ENCODE data around the gene CD79B.
"Not testable (repeated sequence)": the region's sequence is repeated elsewhere in the genome, so short reads cannot be mapped to it uniquely, and the experiment has no call there.

Gene CD79B

GRCh38 chr17:63930951-63931575, 1.1 kb downstream of the CD79B start:
- DNase-seq: peak; percentile 68 to 74

DNA sequence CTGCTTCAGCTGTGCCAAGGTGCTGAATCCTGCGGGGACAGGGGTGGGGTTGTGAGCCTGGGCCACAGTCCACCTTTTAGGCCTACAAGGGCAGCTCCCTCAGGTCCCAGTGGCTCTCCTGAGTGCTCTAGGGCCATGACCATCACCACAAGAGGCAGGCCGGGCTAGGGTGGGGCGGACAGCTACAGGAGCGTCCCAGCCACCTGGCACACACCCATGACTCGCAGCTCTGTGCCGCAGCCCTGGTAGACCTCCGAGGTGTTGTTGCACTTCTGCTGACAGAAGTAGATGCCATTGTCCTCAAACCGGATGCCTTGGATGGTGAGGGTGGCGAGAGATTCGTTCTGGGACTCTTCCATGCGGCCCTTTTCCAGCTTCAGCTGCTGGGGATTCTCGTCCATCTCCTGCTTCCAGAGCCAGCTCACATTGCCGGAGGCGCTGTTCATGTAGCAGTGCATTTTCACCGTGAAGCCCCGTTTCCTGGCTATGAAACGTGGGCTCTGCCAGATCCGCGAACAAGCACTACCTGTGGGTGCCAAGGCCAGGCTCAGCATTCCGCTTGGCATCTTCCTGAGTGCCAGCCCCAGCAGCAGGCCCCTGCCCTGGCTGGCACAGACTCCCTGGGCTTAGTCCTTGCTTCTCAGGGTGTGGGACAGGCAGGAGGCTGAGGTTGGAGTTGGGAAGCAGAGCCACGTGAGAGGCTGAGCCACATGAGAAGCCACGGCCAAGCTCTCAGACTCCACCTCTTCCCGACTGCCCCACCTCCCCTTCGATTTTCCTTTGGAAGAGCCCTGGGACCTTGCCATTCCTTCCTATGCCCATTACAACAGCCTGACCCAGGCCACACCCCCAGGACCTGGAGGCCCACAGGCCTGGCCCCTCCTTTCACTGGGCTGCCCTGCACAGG, 2.0 kb downstream of the CD79B start:
- no peak for DNase-seq

DNA sequence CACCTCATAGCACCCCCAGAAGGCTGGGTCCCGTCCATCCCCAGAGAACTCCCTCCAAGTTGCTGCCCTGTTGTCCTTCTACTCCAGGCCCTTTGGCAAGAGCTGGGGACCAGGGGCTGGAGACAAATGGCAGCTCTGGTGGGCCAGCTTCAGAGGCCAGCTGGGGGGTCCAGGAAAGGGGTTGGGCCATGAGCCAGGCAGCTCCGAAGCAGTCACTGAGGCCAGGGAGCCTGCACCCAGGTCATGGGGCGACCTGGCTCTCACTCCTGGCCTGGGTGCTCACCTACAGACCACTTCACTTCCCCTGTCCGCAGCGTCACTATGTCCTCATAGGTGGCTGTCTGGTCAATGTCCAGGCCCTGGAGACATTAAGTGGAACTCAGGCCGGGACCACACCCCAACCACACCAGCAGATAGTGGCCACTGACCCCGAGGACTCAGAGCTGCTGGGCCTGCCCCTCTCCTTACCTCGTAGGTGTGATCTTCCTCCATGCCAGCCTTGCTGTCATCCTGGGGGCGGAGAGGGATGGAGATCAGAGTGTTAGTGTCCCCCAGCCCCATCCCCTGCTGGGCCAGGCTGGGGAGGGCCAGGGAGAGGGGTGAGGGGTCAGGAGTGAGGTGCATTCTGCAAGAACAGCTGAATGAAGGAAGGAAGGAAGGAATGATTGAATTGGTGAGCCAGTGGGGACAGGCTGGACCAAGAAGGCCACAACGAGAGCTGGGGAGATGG, 3.0 kb downstream of the CD79B start:
- DNase-seq: no peak

DNA sequence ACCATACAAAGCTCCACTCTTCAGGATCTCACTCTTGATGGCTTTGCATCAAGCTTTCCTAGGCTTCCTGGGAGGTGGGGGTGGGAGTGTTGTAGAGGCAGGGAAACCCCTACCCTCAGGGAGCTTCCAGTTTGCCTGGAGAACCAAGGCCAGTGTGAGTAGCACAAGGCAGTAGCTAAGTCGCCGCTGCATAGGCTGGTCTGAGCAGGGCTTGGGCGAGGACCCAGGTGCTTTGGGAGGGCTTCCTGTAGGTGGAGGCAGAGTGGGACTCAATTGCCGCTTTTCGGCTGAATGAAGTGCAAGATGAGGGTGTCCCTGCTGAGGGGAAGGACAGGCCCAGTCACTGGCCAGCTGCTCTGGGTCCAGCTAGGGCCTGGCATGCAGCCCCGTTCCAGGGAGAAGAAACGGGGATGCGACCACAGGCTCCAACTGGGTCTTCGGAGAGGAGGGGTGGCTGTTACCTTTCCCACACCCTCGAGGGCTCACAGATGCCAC, 3.9 kb downstream of the CD79B start:
- DNase-seq: no peak

DNA sequence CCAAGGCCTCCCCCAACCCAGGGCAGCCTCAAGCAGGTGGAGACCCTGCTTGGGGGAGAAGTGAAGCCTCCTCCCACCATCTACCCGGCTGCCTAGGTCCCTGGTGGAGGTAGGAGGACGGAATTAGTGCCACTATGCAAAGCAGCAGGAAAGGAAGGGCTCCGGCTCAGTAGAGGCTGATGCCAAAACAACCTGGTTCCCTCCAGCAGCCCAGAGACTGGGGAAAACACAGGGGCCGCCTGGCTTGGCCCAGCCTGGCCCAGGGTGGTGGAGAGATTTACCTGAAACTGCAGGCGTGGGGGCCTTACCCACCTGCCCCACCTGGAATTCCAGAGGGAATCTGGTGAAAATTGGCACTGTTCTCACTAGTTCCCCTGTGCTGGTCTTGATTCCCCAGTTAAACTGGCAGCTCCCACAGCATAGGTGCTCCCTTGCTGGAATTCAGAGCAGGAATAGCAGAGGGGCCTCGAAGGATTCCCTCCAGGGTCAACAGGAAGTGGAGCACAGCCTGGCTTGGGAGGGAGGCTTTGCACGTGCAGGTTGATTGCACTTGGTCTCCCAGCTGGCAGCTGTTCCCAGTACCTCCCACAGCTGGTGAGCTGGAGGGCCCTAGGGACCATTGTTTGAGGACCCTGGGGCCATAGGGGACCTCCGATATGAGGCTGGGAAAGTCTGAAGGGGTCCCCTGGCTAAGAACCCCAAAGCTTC, 4.5 kb downstream of the CD79B start:
- no peak for DNase-seq

- DNase-seq: no peak
Measured at GRCh38 chr17:63926164-63926563, 6.0 kb downstream of the CD79B start.

GRCh38 chr17:63925615-63926014, 6.5 kb downstream of the CD79B start:
- DNase-seq: peak in 1 of 2 donors; percentile 59

GRCh38 chr17:63922402-63922801, 9.7 kb downstream of the CD79B start:
- DNase-seq: peak in 1 of 2 donors; percentile 22

DNA sequence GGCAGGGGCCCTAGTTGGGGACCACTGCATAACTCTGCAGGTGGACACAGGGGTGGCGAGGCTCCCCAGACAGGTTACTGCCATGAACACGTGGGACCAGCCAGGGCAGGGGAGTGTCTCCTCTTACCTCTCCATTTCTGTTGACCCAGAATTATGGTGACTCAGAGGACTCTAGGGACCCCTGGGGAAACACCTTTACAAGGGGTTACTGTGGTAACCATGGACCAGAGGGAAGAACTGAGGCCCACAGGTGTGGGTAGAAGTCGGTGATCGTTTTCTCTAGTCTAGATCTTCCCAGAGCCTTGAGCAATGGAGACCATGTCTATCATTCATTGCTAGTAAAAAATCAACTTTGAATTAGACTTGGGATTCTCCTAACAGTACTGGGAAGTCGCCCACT, 11.4 kb downstream of the CD79B start:
- DNase-seq: not testable (repeated sequence)

- not testable (repeated sequence) for DNase-seq
Measured at GRCh38 chr17:63920050-63920449, 12.1 kb downstream of the CD79B start.

GRCh38 chr17:63919311-63919723, 12.8 kb downstream of the CD79B start:
- peak; percentile 81 to 86 for DNase-seq

- not testable (repeated sequence) for DNase-seq
Measured at GRCh38 chr17:63918789-63919305, 13.3 kb downstream of the CD79B start, which contains the start of gene GH1. Gene GH1, minus strand, starts transcription at chr17:63918839. Its CDS starts 63 bp downstream, at chr17:63918776.

- DNase-seq: no peak
Measured at GRCh38 chr17:63918305-63918704, 13.8 kb downstream of the CD79B start.

- no peak for DNase-seq
Measured at GRCh38 chr17:63917646-63918045, 14.5 kb downstream of the CD79B start.

DNA sequence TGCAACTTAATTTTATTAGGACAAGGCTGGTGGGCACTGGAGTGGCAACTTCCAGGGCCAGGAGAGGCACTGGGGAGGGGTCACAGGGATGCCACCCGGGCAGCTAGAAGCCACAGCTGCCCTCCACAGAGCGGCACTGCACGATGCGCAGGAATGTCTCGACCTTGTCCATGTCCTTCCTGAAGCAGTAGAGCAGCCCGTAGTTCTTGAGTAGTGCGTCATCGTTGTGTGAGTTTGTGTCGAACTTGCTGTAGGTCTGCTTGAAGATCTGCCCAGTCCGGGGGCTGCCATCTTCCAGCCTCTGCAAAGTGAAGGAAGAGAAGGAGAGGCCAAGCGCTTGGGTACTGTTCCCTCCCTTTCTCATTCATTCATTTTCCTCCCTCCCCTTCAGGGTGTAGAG, 14.9 kb downstream of the CD79B start:
- DNase-seq: not testable (repeated sequence)

DNA sequence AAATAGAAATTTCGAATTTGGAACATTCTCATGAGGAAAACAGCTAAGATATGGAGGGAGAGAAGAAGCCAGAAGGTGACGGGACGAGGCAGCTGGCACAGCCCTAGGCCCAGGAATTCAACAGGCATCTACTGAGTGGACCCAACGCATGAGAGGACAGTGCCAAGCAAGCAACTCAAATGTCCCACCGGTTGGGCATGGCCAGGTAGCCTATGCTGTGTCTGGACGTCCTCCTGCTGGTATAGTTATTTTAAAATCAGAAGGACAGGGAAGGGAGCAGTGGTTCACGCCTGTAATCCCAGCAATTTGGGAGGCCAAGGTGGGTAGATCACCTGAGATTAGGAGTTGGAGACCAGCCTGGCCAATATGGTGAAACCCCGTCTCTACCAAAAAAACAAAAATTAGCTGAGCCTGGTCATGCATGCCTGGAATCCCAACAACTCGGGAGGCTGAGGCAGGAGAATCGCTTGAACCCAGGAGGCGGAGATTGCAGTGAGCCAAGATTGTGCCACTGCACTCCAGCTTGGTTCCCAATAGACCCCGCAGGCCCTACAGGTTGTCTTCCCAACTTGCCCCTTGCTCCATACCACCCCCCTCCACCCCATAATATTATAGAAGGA, 15.5 kb downstream of the CD79B start:
- DNase-seq: no peak

DNA sequence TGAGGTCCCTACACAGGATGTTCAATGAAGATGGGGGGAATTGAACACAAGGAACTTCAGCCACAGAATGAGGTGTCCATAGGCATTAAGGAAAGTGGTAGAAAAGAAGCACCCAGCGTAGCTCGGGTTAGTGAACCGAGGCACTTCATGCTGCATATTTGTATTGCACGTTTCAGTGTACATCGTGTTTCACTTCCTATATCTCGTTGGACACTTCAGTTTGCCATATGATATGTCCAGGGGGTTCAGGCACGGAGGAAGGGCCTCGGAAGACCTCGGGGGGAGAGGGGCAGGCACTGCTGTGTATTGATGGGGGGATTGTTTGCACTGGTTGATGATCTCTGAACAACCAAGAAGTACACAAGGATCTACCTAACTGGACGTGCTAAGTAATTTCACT, 16.4 kb downstream of the CD79B start:
- DNase-seq: not testable (repeated sequence)

DNA sequence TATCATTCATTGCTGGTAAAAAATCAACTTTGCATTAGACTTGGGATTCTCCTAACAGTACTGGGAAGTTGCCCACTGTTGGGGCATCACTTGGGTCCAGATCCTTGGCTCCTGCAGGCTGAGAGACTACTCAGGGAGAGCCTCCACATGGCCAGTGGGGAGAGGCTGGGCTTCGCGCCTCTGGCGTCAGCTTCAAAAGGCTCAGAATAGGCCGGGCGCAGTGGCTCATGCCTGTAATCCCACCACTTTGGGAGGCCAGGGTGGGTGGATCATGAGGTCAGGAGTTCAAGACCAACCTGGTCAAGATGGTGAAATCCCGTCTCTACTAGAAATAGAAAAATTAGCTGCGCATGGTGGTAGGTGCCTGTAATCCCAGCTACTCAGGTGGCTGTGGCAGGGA, 17.7 kb downstream of the CD79B start:
- no peak for DNase-seq

DNA sequence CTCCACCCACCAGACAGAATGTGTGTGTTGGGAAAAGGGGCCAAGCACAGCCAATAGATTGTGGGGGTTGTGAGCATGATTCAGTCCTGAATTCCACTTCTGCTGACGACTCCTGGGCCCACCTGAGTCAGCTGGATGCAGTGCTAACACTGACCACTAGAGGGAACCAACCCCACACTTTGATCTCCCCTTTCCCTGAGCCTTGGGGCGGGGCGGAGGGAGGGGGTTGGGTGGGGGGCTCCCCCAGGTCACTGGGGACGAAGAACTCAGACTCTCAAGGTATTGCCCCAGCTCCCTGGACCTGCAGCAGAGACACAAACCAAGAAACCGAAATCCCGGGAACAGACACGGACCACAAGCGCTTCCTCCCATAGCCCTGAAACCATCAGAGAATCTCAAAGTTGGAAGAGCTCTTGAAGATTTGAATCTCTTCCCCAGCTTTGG, 20.5 kb downstream of the CD79B start:
- peak; percentile 59 to 72 for DNase-seq

DNA sequence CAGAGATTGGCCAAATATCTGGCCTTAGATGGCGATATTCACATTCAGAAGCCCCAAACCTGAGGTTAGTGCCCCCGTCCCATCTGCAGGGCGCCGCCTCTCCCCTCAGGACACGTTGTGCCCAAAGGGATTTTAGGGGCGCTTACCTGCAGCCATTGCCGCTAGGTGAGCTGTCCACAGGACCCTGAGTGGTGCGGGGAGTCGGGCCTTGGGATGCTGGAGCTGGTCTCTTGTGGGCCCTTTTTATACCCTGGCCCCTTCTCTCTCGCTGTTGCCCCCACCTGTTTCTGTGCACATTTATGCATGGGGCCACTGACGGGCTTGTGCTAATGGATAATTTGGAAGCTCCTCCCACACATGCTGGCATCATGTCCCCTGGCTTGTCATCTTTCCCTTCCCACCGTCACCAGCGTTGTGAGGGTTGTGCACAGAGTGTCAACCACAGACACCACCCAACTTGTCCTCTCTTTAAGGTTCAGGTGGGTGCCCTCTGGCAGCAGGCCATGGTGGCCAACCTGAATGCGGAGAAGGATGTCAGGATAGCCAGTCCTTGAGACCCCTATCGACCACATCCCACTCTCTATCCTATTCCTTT, 21.0 kb downstream of the CD79B start, which contains the start of gene CSHL1:
TSS of gene CSHL1 (minus strand) at position 218 of the 595 bp plus-strand sequence. CDS start at position 156, 62 bp downstream.
- no peak for DNase-seq

- no peak for DNase-seq
Measured at GRCh38 chr17:63910096-63910495, 22.0 kb downstream of the CD79B start.
